GM19023 (cell line): ENCODE results near the gene GALNT15.
A peak's percentile ranks its signal among the peaks of the same experiment; 100 is the strongest.

ENCODE experiments used
- ATAC-seq: cut with Tn5 transposase; IDR thresholded peaks from one replicate; pipeline ENCODE4 v1.9.1; 2021; ENCODE audit warnings: mild to moderate bottlenecking, moderate library complexity; ENCODE audit not compliant: unreplicated experiment

GALNT15 gene

DNA sequence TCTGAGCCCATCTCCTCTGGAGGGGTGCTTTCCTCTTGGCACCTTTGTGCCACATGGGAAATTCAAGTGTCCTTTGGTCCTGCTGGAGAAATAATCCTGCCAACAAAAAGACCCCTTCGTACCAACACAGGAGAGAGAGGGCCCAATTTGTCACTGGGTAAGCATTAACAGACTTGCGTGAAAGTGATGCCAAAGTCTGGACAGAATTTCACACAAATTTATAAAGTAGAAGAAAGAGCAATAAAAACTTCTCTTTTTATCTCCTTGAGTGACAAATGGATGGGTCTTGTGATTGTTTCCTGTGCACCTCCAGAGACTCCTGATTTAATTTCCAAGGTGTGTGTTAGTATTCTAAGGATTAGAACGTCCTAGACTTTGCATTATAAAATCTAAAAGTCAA is 75.4 kb downstream of the GALNT15 start:
- no peak for ATAC-seq

DNA sequence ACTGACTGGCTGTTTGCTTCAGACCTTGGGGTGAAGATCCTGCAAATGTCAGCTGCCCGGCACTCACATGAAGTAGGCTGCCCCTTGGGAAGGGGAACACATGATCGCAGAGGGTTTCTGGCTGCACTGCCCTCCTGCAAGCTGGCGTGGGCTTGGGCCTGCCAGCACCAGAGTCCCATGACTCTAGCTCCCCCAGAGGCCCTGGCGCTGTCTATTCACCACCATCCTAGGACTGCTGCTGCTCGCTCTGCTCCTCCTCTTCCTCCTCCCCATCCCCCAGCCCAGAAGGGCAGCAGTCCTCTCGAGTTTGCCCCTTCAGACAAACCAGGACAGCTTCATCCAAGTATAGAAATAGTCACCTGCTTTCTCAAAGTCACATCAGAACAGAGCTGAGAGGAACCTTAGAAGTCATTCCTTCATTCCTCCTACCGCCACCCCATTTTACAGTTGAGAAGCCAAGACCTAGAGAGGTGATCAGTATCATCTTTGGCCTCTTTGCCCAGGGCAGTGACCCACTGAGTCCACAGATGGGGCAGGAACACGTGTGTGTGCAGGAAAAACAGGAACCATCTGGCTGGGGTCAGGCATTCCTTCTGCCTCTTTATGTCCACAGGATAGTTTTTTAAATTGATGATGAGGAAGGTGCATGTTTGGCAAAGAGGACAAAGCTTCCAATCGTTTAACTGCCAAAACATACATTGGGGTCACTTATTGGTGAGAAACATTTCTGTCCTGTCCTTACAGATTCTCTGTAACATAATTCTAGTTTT is 77.0 kb downstream of the GALNT15 start:
- ATAC-seq = no peak

DNA sequence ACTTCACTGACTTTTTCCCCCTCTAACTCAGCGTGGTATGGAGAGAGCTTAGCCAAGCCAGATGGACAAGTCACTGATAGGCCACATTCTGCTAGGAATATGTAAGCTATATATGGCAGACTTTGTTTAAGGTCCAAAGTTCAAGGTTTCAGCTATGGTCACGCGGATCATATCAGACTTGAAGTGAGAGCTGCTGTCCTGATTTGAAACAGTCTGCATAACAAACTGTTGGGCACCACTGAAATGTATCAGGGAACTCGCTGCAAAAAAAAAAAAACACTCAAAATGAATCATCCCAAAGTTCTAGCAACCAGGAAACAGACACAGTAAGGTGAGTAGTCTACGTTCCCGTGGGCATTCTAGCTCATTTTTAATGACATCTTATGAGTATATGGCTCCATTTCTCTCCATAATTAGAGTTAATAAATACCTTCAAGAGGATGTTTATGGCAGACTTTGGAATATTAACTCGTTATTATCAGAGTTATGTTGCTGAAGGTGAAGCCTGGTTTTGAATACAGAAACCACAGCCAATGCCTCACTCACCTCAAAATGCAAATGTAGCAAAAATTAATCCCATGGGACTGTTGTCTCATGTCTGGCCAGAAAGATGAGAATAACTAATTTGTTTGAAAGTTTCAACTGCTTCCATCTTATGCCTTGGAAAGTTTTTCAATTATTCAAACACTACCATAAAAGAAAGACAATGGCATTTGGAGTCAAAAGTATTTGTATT is 77.9 kb downstream of the GALNT15 start:
- peak; percentile 48 for ATAC-seq

DNA sequence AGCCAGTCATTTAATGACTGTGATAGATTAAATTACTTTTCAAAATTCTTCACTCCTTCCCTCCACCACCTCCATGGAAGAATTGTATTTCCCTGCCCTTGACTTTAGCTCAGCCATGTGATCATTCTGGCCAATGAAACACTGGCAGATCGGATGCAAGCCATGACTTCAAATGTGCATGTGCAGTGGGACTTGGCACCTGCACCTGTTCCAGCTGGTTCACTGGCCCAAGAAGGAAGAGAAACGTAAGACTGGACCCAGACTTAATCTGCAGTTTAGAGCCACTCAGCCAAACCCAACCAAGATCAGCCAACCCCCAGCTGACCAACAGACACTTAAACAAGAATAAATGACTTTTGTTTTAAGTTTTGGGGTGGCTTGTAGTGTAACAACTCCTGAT is 78.5 kb downstream of the GALNT15 start:
- no peak for ATAC-seq

DNA sequence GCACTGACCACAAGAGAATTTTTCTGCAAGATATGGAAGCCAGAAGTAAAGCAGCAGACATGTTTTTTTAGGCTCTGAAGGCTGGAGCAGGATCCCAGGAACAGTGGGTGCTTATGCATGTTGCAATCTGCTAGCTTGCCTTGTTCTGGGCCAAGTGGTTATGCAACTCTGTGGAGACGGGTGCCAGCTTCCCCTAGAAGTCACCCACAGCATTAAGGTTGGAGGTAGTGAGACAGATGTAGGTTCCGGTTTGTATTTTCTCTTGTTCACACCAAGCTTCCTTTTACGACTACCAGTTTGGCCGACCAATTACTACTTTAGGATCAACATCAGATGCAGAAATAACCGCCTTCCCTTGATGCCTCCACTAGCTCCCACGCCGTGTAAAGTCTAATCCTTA is 79.1 kb downstream of the GALNT15 start:
- ATAC-seq = no peak

DNA sequence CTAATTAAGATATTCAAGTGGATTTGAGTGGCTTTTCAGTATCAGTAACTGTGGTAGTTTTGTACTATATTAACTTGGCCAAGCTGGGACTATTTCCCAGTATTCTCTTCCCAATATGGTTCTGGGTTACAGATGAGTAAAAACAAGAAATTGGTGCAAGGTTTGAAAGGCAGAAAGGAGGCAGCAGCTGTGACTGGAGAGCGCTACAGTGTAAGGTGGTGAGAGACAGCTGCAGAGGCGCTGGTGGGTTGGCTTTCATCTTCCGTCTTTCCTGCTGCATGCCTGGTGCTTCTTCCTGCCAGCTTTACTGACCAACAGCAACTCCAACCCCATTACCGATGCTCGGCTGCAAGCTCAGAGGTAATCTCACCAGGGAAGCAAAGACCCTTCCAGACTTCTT is 80.4 kb downstream of the GALNT15 start:
- no peak for ATAC-seq

DNA sequence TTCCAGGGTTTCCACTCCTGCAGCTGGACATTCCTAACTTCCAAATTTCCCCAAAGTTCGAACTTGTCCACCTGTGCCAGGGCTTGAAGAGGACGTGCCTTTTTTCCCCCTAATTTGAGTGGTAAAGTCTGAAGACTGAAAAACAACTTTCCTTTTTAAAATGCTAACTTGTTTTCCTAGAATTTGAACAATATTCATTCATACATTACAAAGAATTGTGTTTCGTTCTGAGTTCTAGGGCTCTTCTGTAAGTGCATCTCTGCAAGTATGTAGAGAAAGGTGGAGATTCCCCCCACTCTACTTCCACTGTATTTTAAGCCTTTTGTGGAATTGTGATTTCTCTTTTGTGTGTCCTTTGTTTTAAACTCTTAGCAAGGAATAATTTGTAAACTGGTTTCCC is 80.8 kb downstream of the GALNT15 start:
- no peak for ATAC-seq

DNA sequence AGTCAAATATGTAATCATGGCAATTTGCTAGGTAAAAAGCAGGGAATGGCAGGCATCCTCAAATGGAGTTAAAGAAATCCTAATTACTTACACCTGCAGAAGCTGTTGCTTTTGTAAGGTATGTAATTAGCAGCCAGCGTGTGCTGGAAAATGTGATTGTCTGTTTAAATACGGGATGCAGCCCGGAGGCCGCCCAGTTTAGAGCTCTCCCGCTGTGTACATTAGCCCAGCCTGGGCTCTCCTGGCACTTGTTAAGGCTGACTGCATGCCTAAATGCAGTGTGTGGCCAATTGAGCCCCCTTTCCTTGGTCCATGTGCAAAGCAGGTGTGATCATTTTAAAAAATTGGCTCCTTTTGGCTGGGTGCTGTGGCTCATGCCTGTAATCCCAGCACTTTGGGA is 81.2 kb downstream of the GALNT15 start:
- no peak for ATAC-seq

DNA sequence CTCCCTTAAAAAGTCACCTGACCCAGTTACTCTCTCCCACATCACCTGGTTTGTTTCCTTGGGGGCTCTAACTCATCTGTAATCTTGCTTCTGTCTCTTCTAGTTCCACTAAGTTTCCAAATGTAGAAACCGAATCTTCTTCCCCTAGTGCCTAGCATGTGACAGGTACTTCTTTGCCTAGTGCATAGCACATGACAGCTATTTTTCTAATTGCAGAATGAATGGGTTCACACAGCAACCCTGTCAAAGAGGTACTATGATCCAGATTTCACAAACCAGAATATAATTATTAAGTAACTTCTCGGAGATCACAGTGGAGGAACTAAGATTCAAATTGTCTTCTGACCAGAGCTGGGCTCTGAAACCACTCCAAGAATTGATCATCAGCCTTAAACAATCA is 82.8 kb downstream of the GALNT15 start:
- no peak for ATAC-seq

DNA sequence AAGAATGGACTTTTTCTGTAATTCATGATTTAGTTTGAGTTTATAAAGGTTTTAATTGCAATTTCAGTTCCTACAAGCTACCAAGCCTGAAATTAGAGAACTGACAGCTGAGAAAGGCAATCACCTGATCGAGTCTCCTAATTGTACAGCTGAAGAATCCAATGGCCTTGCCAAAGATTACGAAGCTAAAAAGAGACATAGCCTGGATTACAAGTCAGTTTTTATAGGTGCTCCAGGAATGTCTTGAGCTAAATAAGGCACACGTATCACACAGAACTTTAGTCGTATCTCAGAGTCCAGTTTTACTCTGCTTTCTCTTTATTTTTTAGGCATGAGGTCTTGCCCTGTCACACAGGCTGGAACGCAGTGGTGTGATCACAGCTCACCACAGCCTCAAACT is 83.7 kb downstream of the GALNT15 start:
- no peak for ATAC-seq

DNA sequence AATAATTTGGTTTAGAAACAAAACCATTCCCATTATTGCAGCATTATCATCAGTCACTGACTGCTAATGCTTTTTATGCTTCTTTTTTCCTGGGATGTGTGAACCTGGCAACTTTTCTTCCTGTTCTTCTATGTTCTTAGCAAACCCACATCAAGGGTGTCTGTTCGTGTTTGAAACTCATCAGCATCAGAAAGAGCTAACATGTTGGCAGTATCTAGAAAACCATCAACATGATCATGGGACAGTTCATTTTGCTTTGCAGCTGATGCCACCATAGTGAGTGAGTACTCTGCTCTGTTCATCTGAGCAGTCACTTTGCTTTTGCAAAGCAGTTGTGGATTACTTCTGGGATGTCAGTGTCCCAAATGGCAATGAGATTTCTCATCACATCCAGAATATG is 84.4 kb downstream of the GALNT15 start:
- ATAC-seq = no peak

DNA sequence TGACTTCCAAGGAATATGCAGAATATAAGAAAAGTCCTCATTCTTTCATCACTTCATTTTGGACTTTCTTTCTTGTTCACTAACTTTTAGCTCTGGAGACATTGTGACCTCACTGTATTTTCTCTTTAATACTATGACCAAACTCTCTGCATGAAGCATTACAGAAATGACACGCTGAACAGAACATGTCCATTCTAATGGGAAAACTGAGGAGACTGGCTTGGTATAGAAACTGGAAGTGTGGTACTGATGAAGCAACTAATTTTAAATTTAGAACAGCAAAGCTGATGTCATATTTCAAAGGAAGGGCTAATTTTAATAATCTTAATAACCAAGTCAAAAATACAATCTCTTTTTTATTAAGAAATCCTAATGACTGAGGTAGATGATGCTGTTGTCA is 85.6 kb downstream of the GALNT15 start:
- no peak for ATAC-seq

DNA sequence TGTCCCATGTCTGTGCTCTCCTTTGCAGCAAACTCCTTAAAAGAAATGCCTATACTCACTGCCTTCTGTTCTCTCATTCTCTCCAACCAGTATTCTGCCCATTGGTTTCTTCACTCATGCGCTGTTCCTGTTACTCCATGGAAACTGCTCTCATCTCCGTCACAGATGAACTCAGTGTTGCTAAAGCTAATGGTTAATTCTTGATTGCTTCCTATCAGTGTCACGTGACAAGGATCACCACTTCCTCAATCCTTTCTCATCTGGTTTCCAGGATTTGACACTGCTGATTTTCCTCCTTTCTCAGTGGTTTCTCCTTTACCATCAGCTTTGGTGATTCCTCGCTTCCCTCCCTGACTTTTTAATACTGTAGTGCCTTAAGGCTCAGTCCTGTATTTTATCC is 87.7 kb downstream of the GALNT15 start:
- no peak for ATAC-seq

DNA sequence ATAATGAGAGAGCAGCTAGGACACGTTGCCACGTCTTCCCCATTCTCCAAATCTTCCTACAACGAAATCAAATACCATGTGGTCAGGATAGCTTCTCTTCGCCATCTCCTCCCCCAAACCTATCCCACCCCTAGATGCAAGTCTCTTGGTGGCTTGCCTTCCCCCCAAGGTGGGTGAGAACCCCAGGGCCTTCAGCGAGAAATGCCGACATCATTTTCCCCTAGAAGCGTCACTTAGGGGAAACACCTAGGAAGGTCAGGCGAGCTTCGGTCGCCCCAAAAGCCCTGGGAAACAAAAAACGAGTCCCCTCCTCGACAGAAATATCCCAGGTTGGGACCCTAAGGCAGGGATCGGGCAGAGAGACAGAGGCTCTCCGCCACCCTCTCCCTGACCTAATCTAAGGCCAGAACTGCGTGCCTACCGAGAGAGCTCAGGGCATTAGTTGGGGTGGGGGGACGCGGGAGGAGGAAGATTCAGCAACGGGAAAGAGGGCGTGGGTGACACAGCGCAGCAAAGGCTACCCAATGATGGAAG is 89.8 kb downstream of the GALNT15 start:
- ATAC-seq = no peak

DNA sequence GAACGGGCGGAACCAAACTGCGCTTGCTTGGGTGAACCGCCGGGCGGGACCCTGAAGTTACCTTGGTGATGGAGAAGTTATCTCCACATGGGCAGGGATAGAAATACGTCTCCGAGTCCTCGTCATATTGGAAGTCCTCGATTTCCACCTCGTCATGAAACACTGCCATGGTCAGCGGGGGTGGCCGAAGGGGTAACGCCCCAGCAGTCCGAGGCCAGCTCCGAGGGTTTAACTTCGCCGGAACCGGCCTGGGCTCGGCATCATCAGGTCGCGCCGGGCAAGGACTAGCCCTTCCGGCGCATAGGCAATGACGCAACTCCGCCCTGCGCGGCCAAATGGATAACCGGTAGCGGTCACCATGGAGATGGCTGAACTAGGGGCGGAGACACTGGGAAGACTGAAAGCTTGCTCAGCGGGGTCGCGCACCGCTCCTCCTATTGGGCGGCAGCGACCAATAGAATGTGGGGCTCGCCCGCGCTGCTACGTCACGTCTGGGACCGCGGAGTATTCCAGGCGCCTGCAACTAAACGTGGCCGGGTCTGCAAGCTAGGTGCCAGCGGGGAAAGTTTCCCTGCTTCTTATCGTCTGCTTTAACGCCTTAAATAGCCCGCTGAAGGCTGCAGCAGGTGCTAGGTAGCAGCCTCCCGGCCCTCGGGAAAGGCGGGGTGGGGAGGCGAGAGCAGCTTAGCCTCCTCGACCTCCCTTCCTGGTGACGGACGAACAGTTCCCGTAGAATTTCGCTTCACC is 90.4 kb downstream of the GALNT15 start, which contains the start of the genes DPH3 and OXNAD1:
DPH3 (minus strand) TSS at position 236 of the 747 bp plus-strand sequence; CDS start at position 169, 67 bp downstream.
OXNAD1 (plus strand) TSS at position 505 of the 747 bp plus-strand sequence. CDS start 5,741 bp downstream, outside the sequence.
- peak; percentile 99 for ATAC-seq

DNA sequence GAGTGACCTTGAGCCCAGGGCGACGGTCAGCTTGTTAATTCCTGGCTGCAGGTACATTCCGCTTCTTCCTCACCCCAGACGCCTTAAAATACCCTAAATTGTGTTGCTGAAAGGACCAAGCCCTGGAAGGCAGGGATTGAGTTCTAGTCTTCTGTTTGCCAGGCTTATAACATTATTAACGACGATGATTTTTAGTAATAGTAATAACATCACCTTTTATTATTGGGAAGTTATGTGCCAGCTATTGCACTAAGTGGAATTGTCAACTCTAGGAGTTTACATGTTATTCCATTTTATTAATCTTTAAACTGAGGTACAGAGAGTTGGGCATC is 90.9 kb downstream of the GALNT15 start:
- no peak for ATAC-seq

DNA sequence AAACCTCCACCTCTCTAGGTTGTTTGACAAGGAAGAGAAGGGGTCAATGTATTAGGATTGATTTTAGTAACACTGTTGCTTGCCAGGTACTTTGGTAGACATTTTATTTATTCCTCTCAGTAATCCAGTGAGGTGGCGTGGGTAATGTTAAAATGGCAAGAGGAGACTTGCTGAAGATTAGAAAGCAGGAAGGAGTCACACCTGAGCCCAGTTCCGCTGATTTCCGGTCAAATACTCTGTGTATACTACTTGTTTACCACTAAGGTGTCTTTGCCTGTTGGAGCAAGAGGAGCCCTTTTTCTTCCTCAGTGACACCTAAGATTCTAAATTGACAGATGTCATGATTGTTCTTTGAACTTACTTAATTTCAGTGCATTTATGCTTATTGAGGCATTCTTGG is 92.2 kb downstream of the GALNT15 start:
- no peak for ATAC-seq

DNA sequence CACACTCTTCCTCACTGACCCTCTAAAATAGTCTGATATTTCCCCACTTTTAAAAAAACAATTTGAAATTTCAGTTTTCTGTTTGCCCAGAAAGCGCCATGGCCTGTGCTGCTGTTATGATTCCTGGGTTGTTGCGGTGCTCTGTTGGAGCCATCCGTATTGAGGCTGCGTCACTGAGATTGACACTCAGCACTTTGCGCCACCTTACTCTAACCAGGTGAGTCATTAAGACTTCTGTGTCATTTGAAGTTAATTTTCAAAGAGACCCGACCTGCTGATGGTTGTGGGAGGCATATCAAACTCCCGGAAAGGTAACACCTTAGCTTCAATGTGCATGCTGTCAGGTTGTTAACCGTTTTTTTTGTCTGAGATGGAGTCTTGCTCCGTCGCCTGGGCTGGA is 96.4 kb downstream of the GALNT15 start:
- ATAC-seq = no peak

DNA sequence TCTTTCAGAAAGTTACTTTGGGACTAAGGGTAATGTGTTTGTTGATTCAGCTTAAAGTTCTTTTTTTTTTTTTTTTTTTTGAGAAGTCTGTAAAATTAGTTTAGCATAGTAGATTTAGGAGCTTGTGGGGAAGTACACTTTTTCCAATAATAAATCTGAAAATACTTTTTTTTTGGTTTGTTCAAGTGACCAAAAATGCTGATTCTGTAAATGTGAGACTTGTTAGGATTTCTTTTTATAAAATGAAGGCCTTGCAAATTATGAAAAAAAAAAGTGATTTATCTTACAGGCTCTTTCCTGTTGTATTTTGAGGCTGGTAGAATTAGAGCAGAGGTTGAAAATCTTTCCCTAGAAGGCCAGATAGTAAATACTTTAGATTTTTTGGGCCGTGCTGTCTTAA is 98.1 kb downstream of the GALNT15 start:
- ATAC-seq = no peak

DNA sequence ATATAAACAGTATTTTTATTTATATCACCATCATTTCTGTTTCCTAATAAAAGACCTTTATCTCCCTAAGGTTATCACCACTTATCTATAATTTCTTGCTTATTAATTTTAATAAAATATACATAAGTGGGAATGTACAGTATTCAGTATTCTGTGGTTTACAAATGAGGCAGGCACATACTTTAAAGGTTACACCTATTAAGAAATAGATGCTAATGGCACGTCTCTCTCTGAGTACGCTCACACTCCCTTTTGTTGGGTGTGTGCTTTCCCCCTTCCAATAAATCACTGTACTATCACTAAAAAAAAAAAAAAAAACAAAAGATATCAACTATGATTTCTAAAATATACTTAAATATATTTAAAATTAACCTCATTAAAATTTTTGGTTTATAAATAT is 99.4 kb downstream of the GALNT15 start:
- ATAC-seq = no peak

DNA sequence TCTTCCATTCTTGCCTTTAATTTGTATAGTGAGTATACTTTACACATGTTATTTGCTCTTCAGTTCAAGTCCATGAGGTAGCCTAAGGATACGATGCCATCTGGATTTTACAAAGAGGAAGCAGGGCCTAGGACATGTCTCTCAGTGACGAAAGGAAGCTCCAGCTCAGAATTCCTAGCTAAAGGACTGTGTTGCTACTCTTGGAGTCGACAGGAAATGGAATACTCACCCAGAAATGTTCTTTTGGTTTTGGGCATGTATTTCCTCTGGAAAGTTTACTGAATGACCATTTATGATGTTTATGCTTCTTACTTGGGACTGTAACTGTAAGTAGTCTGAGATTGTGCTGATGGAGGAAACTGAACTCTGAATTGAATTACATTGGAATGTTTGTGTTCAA is 103.0 kb downstream of the GALNT15 start:
- no peak for ATAC-seq
